OCI-LY3 (cell line): ENCODE data around the gene HKDC1.

ENCODE experiments used
- EZH2phosphoT487 ChIP-seq: fragments of 200-600 bp; shearing (Covaris generic); IDR thresholded peaks from 2 replicates; pipeline ENCODE4 v1.6.1; 2018; ENCODE audit warnings: antibody characterized with exemption, mixed run types, low read depth
- TF ChIP-seq, protein P1 (sequence below): fragments of 200-600, 300-600 bp; sonication (generic); IDR thresholded peaks from 2 replicates; pipeline ENCODE4 v1.5.1; 2014; ENCODE audit warnings: antibody characterized with exemption, low read length, low read depth

DNA sequence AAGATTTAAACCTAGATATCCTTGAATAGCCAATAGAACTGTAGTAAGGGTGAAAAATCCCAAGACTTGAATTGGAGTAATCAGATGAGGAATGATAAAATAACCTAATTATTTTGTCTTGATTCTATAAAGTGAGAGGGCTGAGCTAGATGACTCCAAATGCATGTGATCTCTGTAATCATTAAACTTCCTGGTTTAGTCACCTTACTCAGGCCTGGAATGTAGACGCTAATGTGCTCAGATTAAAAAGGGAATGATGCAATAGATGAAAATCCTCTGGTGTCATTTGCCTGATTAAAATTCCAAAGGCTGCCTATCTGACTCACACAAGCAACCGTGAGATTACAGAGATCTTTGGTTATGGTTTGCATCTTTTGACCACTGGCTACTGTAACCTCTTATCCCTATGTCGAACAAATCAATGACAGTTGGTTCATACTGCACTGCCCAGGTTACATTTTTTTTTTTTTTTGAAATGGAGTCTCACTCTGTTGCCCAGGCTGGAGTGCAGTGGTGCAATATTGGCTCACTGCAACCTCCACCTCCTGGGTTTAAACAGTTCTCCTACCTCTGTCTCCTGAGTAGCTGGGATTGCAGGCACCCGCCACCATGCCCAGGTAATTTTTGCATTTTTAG lies 2.9 kb upstream of the HKDC1 start:
- TF ChIP-seq, protein P1, sequence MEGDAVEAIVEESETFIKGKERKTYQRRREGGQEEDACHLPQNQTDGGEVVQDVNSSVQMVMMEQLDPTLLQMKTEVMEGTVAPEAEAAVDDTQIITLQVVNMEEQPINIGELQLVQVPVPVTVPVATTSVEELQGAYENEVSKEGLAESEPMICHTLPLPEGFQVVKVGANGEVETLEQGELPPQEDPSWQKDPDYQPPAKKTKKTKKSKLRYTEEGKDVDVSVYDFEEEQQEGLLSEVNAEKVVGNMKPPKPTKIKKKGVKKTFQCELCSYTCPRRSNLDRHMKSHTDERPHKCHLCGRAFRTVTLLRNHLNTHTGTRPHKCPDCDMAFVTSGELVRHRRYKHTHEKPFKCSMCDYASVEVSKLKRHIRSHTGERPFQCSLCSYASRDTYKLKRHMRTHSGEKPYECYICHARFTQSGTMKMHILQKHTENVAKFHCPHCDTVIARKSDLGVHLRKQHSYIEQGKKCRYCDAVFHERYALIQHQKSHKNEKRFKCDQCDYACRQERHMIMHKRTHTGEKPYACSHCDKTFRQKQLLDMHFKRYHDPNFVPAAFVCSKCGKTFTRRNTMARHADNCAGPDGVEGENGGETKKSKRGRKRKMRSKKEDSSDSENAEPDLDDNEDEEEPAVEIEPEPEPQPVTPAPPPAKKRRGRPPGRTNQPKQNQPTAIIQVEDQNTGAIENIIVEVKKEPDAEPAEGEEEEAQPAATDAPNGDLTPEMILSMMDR, result no peak
- TF ChIP-seq EZH2phosphoT487, result no peak
